ENCODE results near the gene HIVEP3. TPM values are rescaled to one million over a fixed set of nuclear protein-coding genes. Genes with fewer than 3 reads are reported as not detected.

The HIVEP3 gene
- total RNA-seq, 1 experiment from 2014 or later: 6.0 TPM

- no TSS peak for BruUV-seq (replicated peaks)
- no peaks in the 10 kb centered on the region for H3K27me3 ChIP-seq (ENCODE audit: control insufficient read depth, insufficient read depth, low read length)
- H3K9me3 ChIP-seq (ENCODE audit: control insufficient read depth, insufficient read depth, low read depth, low read length): no peaks in the 10 kb centered on the region
- TF ChIP-seq CTCF (IDR thresholded peaks at IDR 0.05) (no peak), POLR2AphosphoS5 (IDR thresholded peaks at IDR 0.05; ENCODE audit: low read depth, low read length) (no peak), TCF7L2 (IDR thresholded peaks at IDR 0.05; ENCODE audit: low read depth, low read length) (no peak), SIN3A (IDR thresholded peaks at IDR 0.05; ENCODE audit: borderline replicate concordance, insufficient read depth, low read depth, low read length) (no peak), REST (IDR thresholded peaks at IDR 0.05; ENCODE audit: insufficient read depth in 1 of 2, low read depth in 2 of 2, low read length in 1 of 2) (no peak)
- POLR2A ChIA-PET: no interaction called here
- no peak overlapping the region for H3K27ac ChIP-seq (ENCODE audit: low read length)
- in situ Hi-C loops (cut with HindIII; ENCODE audit: low pct_unique_long_range_greater_than_20kb, low sequenced_read_pairs): no loop called here
- no peak overlapping the region for H3K4me3 ChIP-seq (ENCODE audit: low read depth in 2 of 2, low read length in 2 of 2)
- H3K4me1 ChIP-seq (ENCODE audit: control insufficient read depth, insufficient read depth, low read length): no peaks in the 10 kb centered on the region; the same call in 1 of the 2 replicates
- intact Hi-C loops (cut with micrococcal nuclease; ENCODE audit: unreplicated experiment): no loop called here
- DNase-seq (ENCODE audit: low read depth, low spot score): no peak
- CTCF ChIA-PET: no interaction called here
- H3K36me3 ChIP-seq (ENCODE audit: control insufficient read depth, insufficient read depth, low read length): no peaks in the 10 kb centered on the region
- no peak for ATAC-seq
Observed at GRCh38 chr1:41509270-41509671, 409.5 kb downstream of the HIVEP3 start.

GRCh38 chr1:41508290-41508689 lies 410.4 kb downstream of the HIVEP3 start:
- H3K27ac ChIP-seq (ENCODE audit: low read length): no peak overlapping the region
- TF ChIP-seq TCF7L2 (IDR thresholded peaks at IDR 0.05; ENCODE audit: low read depth, low read length): no peak
- TF ChIP-seq SIN3A (IDR thresholded peaks at IDR 0.05; ENCODE audit: borderline replicate concordance, insufficient read depth, low read depth, low read length): no peak
- TF ChIP-seq REST (IDR thresholded peaks at IDR 0.05; ENCODE audit: insufficient read depth in 1 of 2, low read depth in 2 of 2, low read length in 1 of 2): no peak
- TF ChIP-seq POLR2AphosphoS5 (IDR thresholded peaks at IDR 0.05; ENCODE audit: low read depth, low read length): no peak
- no peak for TF ChIP-seq CTCF (IDR thresholded peaks at IDR 0.05)
- no peaks in the 10 kb centered on the region for H3K27me3 ChIP-seq (ENCODE audit: control insufficient read depth, insufficient read depth, low read length)
- ChIA-PET CTCF (no interaction called here), POLR2A (no interaction called here)
- no peaks in the 10 kb centered on the region for H3K9me3 ChIP-seq (ENCODE audit: control insufficient read depth, insufficient read depth, low read depth, low read length)
- DNase-seq (ENCODE audit: low read depth, low spot score) (no peak), ATAC-seq (no peak)
- intact Hi-C loops (cut with micrococcal nuclease; ENCODE audit: unreplicated experiment): no loop called here
- H3K4me1 ChIP-seq (ENCODE audit: control insufficient read depth, insufficient read depth, low read length): no peaks in the 10 kb centered on the region
- no TSS peak for BruUV-seq (replicated peaks)
- H3K36me3 ChIP-seq (ENCODE audit: control insufficient read depth, insufficient read depth, low read length): no peaks in the 10 kb centered on the region
- in situ Hi-C loops (cut with HindIII; ENCODE audit: low pct_unique_long_range_greater_than_20kb, low sequenced_read_pairs): no loop called here
- no peak overlapping the region for H3K4me3 ChIP-seq (ENCODE audit: low read depth in 2 of 2, low read length in 2 of 2)

Data from Panc1 (cell line).